MM.1S (cell line): Measurements from ENCODE around the gene FOXN3.

ENCODE experiments used
- DNase-seq: peaks from one replicate; pipeline ENCODE4 v3.0.0-alpha.2; 2015
- H2AFZ ChIP-seq: fragments of 300-600 bp; sonication (generic); 2 replicates; pipeline ENCODE4 v1.6.0; 2016; ENCODE audit warnings: antibody characterized with exemption, low read length
- H3F3A ChIP-seq: fragments of 300-600 bp; sonication (generic); 2 replicates; pipeline ENCODE4 v1.6.1; 2016; ENCODE audit warnings: mild to moderate bottlenecking, antibody characterized with exemption, low read length, moderate library complexity, mixed read lengths; ENCODE audit not compliant: insufficient read depth
- H3K27ac ChIP-seq: fragments of 300-600 bp; sonication (generic); 2 replicates; pipeline ENCODE4 v1.5.1; 2016; ENCODE audit warnings: mild to moderate bottlenecking, low read length
- H3K27me3 ChIP-seq: fragments of 300-600 bp; sonication (generic); replicated peaks from 2 replicates; pipeline ENCODE4 v1.6.0; 2016; ENCODE audit warnings: low read length; ENCODE audit not compliant: insufficient read depth
- H3K36me3 ChIP-seq: fragments of 300-600 bp; sonication (generic); replicated peaks from 2 replicates; pipeline ENCODE4 v1.6.1; 2016; ENCODE audit warnings: mild to moderate bottlenecking, low read length, mixed read lengths; ENCODE audit not compliant: insufficient read depth
- H3K4me1 ChIP-seq: fragments of 300-600 bp; sonication (generic); 2 replicates; pipeline ENCODE4 v1.6.1; 2016; ENCODE audit warnings: low read length, mixed read lengths
- H3K4me2 ChIP-seq: fragments of 300-600 bp; sonication (generic); 2 replicates; pipeline ENCODE4 v1.6.0; 2016; ENCODE audit warnings: low read depth, low read length
- H3K4me3 ChIP-seq: fragments of 300-600 bp; sonication (generic); 2 replicates; pipeline ENCODE4 v1.5.1; 2016; ENCODE audit warnings: low read length, mixed read lengths
- H3K79me2 ChIP-seq: fragments of 300-600 bp; sonication (generic); 2 replicates; pipeline ENCODE4 v1.6.1; 2016; ENCODE audit warnings: mixed run types, low read length, mixed read lengths
- H3K9ac ChIP-seq: fragments of 300-600 bp; sonication (generic); 2 replicates; pipeline ENCODE4 v1.6.1; 2016; ENCODE audit warnings: low read length, mixed read lengths
- H3K9me2 ChIP-seq: fragments of 300-600 bp; sonication (generic); replicated peaks from 2 replicates; pipeline ENCODE4 v1.6.1; 2016; ENCODE audit warnings: mild to moderate bottlenecking, low read length, mixed read lengths; ENCODE audit not compliant: insufficient read depth
- H3K9me3 ChIP-seq: fragments of 300-600 bp; sonication (generic); replicated peaks from 2 replicates; pipeline ENCODE4 v1.6.1; 2016; ENCODE audit warnings: mild to moderate bottlenecking, low read length, mixed read lengths; ENCODE audit not compliant: insufficient read depth
- H4K20me1 ChIP-seq: fragments of 300-600 bp; sonication (generic); 2 replicates; pipeline ENCODE4 v1.6.1; 2016; ENCODE audit warnings: mild to moderate bottlenecking, low read length, moderate library complexity, mixed read lengths; ENCODE audit not compliant: insufficient read depth
- EZH2 ChIP-seq: fragments of 300-600 bp; sonication (generic); optimal IDR thresholded peaks from 2 replicates; pipeline ENCODE3; 2017; ENCODE audit warnings: low read depth, mild to moderate bottlenecking, antibody characterized with exemption, low read length, mixed read lengths
- EZH2phosphoT487 ChIP-seq: fragments of 300-600 bp; sonication (generic); IDR thresholded peaks from 2 replicates; pipeline ENCODE4 v1.6.1; 2018; ENCODE audit warnings: antibody characterized with exemption, low read length
- TF ChIP-seq, protein P1 (sequence below): fragments of 300-600 bp; sonication (generic); IDR thresholded peaks from 2 replicates; pipeline ENCODE4 v1.5.1; 2016; ENCODE audit warnings: antibody characterized with exemption, low read length, mixed read lengths

The FOXN3 gene

DNA sequence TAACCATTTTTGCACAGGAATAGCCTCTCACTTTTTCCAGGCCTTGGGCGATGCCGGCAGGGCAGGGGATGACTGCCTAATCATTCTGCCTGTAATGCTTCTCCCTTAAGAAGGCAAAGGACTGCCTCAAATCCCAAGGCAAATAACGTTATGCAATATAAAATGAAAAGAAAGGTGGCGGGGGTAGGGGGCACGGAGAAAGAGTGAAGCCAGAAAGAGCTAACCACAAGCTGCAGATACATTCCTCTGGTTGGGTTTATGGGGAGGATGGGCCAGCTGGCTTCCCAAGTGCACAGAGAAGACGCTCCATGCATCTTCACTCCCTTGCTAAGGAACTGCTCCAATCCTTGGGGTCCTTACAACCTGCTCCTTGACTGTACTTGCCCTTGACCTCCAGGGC, 229.5 kb downstream of the FOXN3 start:
- Histone ChIP-seq H3K4me1 (no peaks in the 10 kb centered on the region), H3F3A (no peaks in the 10 kb centered on the region), H3K79me2 (no peaks in the 10 kb centered on the region), H3K9me2 (no peaks in the 10 kb centered on the region), H3K27me3 (no peaks in the 10 kb centered on the region), H3K9ac (no peak overlapping the region), H3K4me3 (no peak overlapping the region), H3K36me3 (no peaks in the 10 kb centered on the region), H3K27ac (no peak overlapping the region), H3K9me3 (no peaks in the 10 kb centered on the region), H4K20me1 (no peaks in the 10 kb centered on the region), H3K4me2 (no peak overlapping the region), H2AFZ (no peak overlapping the region)
- TF ChIP-seq, protein P1, sequence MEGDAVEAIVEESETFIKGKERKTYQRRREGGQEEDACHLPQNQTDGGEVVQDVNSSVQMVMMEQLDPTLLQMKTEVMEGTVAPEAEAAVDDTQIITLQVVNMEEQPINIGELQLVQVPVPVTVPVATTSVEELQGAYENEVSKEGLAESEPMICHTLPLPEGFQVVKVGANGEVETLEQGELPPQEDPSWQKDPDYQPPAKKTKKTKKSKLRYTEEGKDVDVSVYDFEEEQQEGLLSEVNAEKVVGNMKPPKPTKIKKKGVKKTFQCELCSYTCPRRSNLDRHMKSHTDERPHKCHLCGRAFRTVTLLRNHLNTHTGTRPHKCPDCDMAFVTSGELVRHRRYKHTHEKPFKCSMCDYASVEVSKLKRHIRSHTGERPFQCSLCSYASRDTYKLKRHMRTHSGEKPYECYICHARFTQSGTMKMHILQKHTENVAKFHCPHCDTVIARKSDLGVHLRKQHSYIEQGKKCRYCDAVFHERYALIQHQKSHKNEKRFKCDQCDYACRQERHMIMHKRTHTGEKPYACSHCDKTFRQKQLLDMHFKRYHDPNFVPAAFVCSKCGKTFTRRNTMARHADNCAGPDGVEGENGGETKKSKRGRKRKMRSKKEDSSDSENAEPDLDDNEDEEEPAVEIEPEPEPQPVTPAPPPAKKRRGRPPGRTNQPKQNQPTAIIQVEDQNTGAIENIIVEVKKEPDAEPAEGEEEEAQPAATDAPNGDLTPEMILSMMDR: no peak
- TF ChIP-seq EZH2phosphoT487 (no peak), EZH2 (no peak)
- DNase-seq: no peak

DNA sequence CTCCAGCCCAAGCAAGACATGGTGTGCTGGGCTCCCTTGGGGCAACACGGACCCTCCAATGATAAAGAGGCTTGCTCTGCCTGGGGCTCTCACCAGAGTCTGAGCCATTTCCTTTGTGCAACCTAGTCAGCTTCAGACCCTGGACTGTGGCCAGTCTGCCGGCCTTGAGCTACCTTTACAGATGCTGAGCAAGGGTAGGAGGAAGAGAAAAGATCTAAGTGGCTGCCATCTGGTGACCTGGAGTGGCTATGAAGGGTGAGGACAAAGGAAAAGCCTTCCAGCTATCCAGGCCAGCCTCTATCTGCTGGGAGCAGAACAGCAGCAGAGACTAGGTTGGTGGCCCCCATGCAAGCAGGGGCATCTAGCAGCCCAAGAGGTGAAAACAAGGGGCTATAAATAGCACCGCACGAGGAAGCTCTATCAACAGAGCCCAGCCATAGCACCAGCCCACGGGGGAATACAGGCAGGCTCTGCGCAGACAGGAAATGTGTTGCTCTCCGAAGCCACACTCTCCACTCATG, 230.1 kb downstream of the FOXN3 start:
- H3K27me3 ChIP-seq: no peaks in the 10 kb centered on the region
- no peaks in the 10 kb centered on the region for H3K9me2 ChIP-seq
- no peak overlapping the region for H3K4me3 ChIP-seq
- no peaks in the 10 kb centered on the region for H3F3A ChIP-seq
- H4K20me1 ChIP-seq: no peaks in the 10 kb centered on the region
- H3K79me2 ChIP-seq: no peaks in the 10 kb centered on the region
- H3K27ac ChIP-seq: no peak overlapping the region
- no peaks in the 10 kb centered on the region for H3K4me1 ChIP-seq
- no peak overlapping the region for H2AFZ ChIP-seq
- H3K9me3 ChIP-seq: no peaks in the 10 kb centered on the region
- H3K36me3 ChIP-seq: no peaks in the 10 kb centered on the region
- no peak for DNase-seq
- no peak overlapping the region for H3K9ac ChIP-seq
- no peak overlapping the region for H3K4me2 ChIP-seq
- no peak for TF ChIP-seq EZH2phosphoT487
- TF ChIP-seq, protein P1: no peak
- TF ChIP-seq EZH2: no peak

DNA sequence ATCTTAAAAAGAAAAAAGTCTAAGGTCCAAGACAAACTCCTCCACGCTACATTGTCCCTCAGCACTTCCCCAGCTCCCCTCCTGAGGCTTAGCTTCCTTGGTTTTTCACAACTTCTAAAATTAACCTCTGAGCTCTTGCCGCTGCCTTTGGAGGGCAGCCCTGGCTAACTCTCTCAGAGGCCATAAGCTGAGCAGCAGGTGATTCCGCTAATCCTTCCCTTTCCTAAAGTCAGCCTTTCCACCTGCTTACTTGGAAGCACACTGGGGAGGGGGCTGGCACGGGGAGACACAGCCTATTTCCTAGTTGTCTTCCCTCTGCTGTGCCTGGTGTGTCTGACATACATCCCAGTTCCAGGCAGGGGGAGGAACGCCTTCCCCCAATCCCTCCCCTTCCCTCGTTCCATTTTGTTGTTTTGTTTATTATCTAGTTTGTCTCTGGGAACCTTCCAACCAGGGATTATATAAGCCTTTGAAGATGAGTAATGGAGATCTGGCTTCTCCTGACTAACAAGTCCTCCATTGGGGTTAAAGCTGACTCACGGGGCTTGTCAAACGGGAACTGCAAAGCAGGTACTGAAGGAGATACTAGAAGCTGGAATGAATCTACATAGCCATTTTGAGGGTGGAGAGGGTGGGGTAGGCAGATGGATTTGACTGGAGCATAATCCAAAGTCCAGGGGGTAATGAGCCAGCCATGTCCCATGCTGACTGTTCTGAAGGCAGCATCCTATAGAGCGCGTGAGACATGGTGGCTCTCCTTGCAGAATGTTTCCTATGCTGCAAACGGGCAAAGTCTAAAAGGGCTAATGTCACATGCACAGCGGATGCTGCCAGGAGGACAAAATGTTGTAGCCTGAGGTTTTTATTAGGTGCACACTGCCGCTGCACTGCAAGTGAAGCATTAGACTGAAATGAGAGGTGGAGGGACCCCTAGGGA, 230.8 kb downstream of the FOXN3 start:
- H3K4me1 ChIP-seq: no peaks in the 10 kb centered on the region
- H3K9me2 ChIP-seq: no peaks in the 10 kb centered on the region
- DNase-seq: no peak
- H3K4me3 ChIP-seq: no peak overlapping the region
- no peak overlapping the region for H3K9ac ChIP-seq
- H4K20me1 ChIP-seq: no peaks in the 10 kb centered on the region
- no peak overlapping the region for H3K27ac ChIP-seq
- no peaks in the 10 kb centered on the region for H3K27me3 ChIP-seq
- TF ChIP-seq EZH2 (no peak), EZH2phosphoT487 (no peak)
- TF ChIP-seq, protein P1: no peak
- H3F3A ChIP-seq: no peaks in the 10 kb centered on the region
- H2AFZ ChIP-seq: no peak overlapping the region
- no peaks in the 10 kb centered on the region for H3K9me3 ChIP-seq
- no peak overlapping the region for H3K4me2 ChIP-seq
- no peaks in the 10 kb centered on the region for H3K36me3 ChIP-seq
- no peaks in the 10 kb centered on the region for H3K79me2 ChIP-seq
